Gastroesophageal sphincter (tissue), 4 donors: ENCODE data around the gene ESRRA. TPM values are rescaled to one million over a fixed set of nuclear protein-coding genes. Genes with fewer than 3 reads are reported as not detected.

ENCODE experiments used
- ATAC-seq: fragments of 150-250 bp; one replicate; pipeline ENCODE4 v1.9.1; 2016; ENCODE audit warnings: mild to moderate bottlenecking, moderate library complexity
- H3K27ac ChIP-seq, 4 donors: fragments of 200-600 bp; sonication (generic) in 3 of 4; 1 replicate in 3 of 4; 2 replicates in 1 of 4; pipeline ENCODE4 v1.5.1; 2016 to 2019
- H3K27me3 ChIP-seq: fragments of 200-600 bp; sonication (generic); one replicate; pipeline ENCODE4 v1.5.1; 2019
- H3K36me3 ChIP-seq, 2 donors: fragments of 200-600 bp; sonication (generic); one replicate each; pipeline ENCODE4 v1.5.1; 2019; ENCODE audit warnings: control low read depth in 1 of 2
- H3K4me1 ChIP-seq, 3 donors: fragments of 200-600 bp; sonication (generic); 1 replicate in 2 of 3; 2 replicates in 1 of 3; pipeline ENCODE4 v1.5.1; 2016 to 2019; ENCODE audit warnings: control low read depth in 2 of 3
- H3K4me3 ChIP-seq, 2 donors: fragments of 200-600 bp; sonication (generic); one replicate each; pipeline ENCODE4 v1.5.1; 2019; ENCODE audit warnings: mild to moderate bottlenecking in 1 of 2, moderate library complexity in 1 of 2
- H3K9me3 ChIP-seq, 3 donors: fragments of 200-600 bp; sonication (generic); one replicate each; pipeline ENCODE4 v1.5.1; 2017 to 2019; ENCODE audit warnings: control low read depth in 2 of 3
- EP300 ChIP-seq: sonication (generic); formaldehyde crosslinking; IDR thresholded peaks from one replicate; pipeline ENCODE4 v1.6.1; 2017; ENCODE audit warnings: antibody characterized with exemption, mild to moderate bottlenecking
- POLR2A ChIP-seq, 2 donors: fragments of 450-650 bp; IDR thresholded peaks; one replicate each; pipeline ENCODE4 v1.6.1; 2017; ENCODE audit warnings: antibody characterized with exemption in 2 of 2, mild to moderate bottlenecking in 2 of 2, moderate library complexity in 1 of 2
- POLR2AphosphoS5 ChIP-seq: sonication (generic); formaldehyde crosslinking; IDR thresholded peaks from one replicate; pipeline ENCODE4 v1.6.1; 2017; ENCODE audit warnings: antibody characterized with exemption
- WGBS, 2 donors: methylation state at CpG; one replicate each; pipeline ENCODE4 v1.1.5; 2018; ENCODE audit warnings: low coverage in 1 of 2; 5-methylcytosine and 5-hydroxymethylcytosine counted together
- total RNA-seq, 4 donors: library from RNA; depleted of rRNA; stranded (reverse); fragments of >200 nt; gene quantifications; one replicate each; pipeline ENCODE4 v1.1.0, GENCODE V29; 2016
- TF ChIP-seq, protein P1 (sequence below), 4 experiments: fragments of 200-600 bp in 2 of 4; fragments of 450-650 bp in 2 of 4; sonication (generic) in 1 of 4; IDR thresholded peaks; one replicate each; pipeline ENCODE4 v1.5.1; 2017 to 2019; ENCODE audit warnings: antibody characterized with exemption in 4 of 4, mild to moderate bottlenecking in 2 of 4, moderate library complexity in 2 of 4

ESRRA gene
- total RNA-seq, 4 donors from 2014 or later, result 39.8 to 77.1 (median 71.2) TPM

DNA sequence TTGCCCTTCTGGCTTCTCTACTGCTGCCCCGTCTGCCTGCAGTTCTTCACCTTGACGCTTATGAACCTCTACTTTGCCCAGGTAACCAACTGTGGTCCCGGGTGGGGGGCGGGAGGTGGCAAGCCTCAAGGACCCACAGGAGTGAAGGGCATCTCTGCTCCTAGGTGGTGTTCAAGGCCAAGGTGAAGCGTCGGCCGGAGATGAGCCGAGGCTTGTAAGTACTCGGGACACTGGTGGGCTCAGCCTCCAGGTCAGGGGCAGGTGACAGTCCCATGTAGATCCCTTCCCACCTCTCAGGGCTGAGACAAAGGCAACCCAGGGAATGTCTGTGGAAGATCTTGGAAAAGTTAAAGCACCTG, 18.5 kb upstream of the ESRRA start:
- no peak overlapping the region for H3K27ac ChIP-seq
- H3K4me1 ChIP-seq, result peaks cover 0 to 57% (median 30%) of the 10 kb centered on the region in 3 donors
- 81% methylated on average over 3 of the region's 9 CpGs; no CpG with 5 or more reads in 1 of the 2 donors for WGBS, 2 donors
- H3K36me3 ChIP-seq, result peaks cover 0 to 35% of the 10 kb centered on the region in 2 donors
- no peak for ATAC-seq
- peaks cover 23% of the 10 kb centered on the region for H3K27me3 ChIP-seq
- no peak overlapping the region for H3K4me3 ChIP-seq
- no peaks in the 10 kb centered on the region for H3K9me3 ChIP-seq
- no peak for TF ChIP-seq EP300
- TF ChIP-seq, protein P1, sequence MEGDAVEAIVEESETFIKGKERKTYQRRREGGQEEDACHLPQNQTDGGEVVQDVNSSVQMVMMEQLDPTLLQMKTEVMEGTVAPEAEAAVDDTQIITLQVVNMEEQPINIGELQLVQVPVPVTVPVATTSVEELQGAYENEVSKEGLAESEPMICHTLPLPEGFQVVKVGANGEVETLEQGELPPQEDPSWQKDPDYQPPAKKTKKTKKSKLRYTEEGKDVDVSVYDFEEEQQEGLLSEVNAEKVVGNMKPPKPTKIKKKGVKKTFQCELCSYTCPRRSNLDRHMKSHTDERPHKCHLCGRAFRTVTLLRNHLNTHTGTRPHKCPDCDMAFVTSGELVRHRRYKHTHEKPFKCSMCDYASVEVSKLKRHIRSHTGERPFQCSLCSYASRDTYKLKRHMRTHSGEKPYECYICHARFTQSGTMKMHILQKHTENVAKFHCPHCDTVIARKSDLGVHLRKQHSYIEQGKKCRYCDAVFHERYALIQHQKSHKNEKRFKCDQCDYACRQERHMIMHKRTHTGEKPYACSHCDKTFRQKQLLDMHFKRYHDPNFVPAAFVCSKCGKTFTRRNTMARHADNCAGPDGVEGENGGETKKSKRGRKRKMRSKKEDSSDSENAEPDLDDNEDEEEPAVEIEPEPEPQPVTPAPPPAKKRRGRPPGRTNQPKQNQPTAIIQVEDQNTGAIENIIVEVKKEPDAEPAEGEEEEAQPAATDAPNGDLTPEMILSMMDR (IDR thresholded peaks at IDR 0.05), result no peak
- no peak for TF ChIP-seq POLR2AphosphoS5

DNA sequence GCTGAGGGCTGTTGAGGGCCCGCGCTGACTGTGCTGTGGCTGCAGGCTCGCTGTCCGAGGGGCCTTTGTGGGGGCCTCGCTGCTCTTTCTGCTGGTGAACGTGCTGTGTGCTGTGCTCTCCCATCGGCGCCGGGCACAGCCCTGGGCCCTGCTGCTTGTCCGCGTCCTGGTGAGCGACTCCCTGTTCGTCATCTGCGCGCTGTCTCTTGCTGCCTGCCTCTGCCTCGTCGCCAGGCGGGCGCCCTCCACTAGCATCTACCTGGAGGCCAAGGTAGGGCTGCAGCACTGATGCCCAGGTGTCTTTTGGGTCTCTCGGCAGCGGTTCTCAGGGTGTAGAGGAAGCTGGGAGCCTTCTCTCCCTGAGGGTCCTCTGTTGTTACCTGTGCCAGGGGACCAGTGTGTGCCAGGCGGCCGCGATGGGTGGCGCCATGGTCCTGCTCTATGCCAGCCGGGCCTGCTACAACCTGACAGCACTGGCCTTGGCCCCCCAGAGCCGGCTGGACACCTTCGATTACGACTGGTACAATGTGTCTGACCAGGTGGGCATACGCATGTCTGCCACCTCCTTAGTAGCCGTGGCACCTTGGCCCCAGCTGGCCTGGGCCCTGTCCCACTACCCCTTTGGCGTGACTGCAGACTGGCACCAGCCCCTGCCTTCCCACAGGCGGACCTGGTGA, 17.5 kb upstream of the ESRRA start:
- Histone ChIP-seq H3K9me3 (no peaks in the 10 kb centered on the region), H3K27me3 (peaks cover 34% of the 10 kb centered on the region), H3K4me3 (no peak overlapping the region), H3K36me3 (peaks cover 0 to 25% of the 10 kb centered on the region in 2 donors), H3K27ac (no peak overlapping the region), H3K4me1 (peaks cover 0 to 57% (median 38%) of the 10 kb centered on the region in 3 donors)
- TF ChIP-seq EP300, result no peak
- TF ChIP-seq POLR2A (IDR thresholded peaks at IDR 0.05), result no peak
- no peak for TF ChIP-seq POLR2AphosphoS5
- TF ChIP-seq, protein P1 (IDR thresholded peaks at IDR 0.05), result no peak
- 100% methylated on average over 2 to 5 of the region's 33 CpGs for WGBS, 2 donors
- no peak for ATAC-seq

DNA sequence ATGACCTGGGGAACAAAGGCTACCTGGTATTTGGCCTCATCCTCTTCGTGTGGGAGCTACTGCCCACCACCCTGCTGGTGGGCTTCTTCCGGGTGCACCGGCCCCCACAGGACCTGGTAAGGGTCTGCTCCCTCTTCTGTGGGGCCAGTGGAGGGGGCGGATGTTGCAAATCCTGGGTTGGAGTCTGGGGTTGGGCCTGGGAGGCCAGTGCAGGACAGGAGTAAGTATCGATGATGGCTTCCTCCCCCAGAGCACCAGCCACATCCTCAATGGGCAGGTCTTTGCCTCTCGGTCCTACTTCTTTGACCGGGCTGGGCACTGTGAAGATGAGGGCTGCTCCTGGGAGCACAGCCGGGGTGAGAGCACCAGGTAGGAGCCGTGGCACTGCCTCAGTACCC, 17.0 kb upstream of the ESRRA start:
- H3K36me3 ChIP-seq, result peaks cover 0 to 25% of the 10 kb centered on the region in 2 donors
- no peak overlapping the region for H3K4me3 ChIP-seq
- peaks cover 39% of the 10 kb centered on the region for H3K27me3 ChIP-seq
- H3K27ac ChIP-seq, result no peak overlapping the region
- peaks cover 0 to 52% (median 34%) of the 10 kb centered on the region in 3 donors for H3K4me1 ChIP-seq
- no peak for ATAC-seq
- TF ChIP-seq, protein P1 (IDR thresholded peaks at IDR 0.05), result no peak
- TF ChIP-seq POLR2AphosphoS5 (no peak), EP300 (no peak), POLR2A (IDR thresholded peaks at IDR 0.05) (no peak)
- no peaks in the 10 kb centered on the region for H3K9me3 ChIP-seq
- 100% methylated on average over 1 of the region's 9 CpGs for WGBS, 2 donors

DNA sequence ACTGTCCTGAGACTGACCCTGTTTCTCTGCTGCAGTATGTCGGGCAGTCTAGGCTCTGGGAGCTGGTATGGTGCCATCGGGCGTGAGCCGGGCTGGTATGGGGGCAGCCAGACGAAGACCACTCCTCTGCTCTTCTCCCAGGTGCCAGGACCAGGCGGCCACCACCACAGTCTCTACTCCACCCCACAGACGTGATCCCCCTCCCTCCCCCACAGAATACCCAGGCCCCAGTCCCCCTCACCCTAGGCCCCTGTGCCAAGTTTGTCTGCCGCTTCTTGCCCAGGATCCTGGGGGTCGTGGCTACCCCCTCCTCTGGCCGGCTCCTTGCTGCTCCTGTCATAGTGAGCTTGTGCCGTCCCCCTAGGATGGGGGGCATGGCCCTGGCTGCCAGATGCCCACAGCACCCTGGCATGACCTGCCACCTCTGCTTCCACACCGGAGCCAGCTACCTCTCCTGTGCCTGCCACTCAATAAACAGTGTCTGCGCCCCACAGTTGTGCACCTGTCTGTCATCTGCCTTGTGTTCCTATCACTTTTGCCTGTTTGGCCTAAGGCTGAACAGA, 16.2 kb upstream of the ESRRA start:
- TF ChIP-seq POLR2A (IDR thresholded peaks at IDR 0.05) (no peak), POLR2AphosphoS5 (no peak), EP300 (no peak)
- TF ChIP-seq, protein P1 (IDR thresholded peaks at IDR 0.05), result no peak
- ATAC-seq, result no peak
- Histone ChIP-seq H3K27me3 (peaks cover 46% of the 10 kb centered on the region), H3K4me3 (no peak overlapping the region), H3K27ac (no peak overlapping the region), H3K4me1 (peaks cover 0 to 44% (median 27%) of the 10 kb centered on the region in 3 donors), H3K36me3 (peaks cover 0 to 25% of the 10 kb centered on the region in 2 donors), H3K9me3 (no peaks in the 10 kb centered on the region)
- WGBS, 2 donors, result 74% methylated on average over 3 of the region's 13 CpGs; no CpG with 5 or more reads in 1 of the 2 donors
